HG03457 (cell line): ENCODE data around the gene HRAS.

Source experiments
- ATAC-seq: cut with Tn5 transposase; IDR thresholded peaks from one replicate; pipeline ENCODE4 v1.9.1; 2021; ENCODE audit warnings: moderate number of reproducible peaks; ENCODE audit not compliant: unreplicated experiment

The HRAS gene

DNA sequence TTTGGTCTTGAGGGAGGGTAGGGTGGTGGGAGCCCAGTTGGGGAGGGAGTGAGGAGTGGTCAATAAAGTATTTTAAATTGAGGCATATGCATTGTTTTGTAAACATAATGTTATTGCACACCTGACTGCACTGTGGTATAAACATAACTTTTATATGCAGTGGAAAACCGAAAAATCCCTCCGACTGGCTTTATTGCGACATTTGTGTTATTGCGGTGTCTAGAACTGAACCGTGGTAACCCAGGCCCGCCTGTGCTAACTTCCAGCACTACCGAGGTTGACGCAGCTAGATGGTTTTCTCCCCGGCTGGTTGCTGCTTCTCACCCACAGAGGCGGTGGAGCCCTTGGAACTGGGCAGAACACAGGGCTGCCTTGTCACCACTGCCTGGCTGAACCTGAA is 20.8 kb downstream of the HRAS start:
- ATAC-seq: no peak

DNA sequence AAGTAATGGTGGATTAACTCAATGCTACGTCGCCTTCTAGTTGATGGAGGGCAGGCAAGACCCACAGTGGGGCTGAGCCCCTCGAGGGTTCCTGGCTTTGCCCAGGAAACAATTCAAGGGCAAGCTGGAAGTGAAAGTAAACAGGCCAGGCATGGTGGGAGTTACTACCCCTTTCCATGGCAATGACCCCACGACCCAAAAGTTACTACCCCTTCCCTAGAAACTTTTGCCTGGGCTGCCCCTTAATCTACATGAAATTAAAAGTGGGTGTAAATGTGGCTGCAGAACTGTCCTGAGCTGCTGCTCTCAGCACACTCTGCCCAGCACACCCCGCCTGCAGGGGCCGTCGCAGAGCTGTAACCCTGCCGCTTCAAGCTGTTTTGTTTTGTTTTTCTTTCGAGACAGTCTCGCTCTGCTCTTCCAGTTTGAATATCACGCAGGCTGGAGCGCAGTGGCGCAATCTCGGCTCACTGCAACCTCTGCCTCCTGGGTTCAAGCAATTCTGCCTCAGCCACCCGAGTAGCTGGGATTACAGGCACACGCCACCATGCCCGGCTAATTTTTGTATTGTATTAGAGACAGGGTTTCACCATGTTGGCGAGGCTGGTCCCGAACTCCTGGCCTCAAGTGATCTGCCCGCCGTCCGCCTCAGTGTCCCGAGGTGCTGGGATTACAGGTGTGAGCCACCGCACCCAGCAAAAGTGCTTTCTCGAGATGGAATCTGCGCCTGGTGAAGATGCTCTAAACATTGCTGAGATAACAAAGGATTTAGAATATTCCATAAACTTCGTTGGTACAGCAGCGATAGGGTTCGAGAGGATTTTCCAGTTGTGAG is 22.4 kb downstream of the HRAS start:
- ATAC-seq: no peak

DNA sequence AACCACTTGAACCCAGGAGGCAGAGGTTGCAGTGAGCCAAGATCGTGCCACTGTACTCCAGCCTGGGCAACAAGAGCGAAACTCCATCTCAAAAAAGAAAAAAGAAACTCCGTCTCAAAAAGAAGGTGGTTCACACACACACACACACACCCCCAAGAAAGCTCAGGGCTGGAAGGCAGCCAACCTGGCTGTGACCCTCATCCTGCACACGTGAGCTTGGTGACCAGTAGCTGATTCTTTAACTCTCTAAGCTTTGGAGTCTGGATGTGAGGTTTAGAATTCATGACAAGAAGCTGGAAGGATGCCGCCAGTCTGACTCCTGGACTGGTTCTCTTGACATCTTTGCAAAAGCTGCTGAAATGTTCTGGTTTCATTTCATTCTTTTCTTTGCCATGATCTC is 26.4 kb downstream of the HRAS start:
- ATAC-seq: no peak

DNA sequence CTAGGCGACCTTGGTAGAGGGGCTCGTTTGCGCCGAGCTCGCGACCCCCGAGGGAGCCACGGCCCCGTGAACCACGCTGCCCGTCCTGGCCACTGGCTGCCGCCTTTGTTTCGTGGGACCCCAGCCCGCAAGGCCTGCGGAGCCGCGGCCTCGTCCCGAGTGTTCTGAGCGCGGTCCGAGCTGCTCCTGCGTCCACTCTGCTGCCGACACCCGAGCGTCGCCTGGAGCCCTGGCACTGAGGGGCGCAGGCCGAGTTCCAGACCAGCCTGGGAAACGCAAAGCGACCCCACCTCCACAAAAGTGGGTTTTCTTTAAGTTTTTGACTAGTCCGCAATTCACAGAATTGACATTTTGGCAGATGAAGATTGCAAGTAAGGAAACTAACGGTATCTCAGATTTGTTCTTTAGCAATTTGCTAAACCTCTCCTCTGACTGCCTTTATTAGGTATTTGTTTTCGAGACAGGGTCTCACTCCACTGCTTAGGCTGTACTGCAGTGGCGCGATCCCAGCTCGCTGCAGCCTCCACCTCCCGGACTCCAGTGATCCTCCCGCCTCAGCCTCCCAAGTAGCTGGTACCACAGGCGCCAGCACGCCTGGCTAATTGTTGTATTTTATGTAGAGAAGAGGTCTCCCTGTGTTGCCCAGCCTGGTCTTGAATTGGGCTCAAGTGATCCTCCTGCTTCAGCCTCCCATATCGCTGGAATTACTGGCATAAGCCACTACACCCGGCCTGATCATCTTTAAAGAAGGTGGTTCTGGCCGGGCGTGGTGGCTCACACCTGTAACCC is 27.5 kb downstream of the HRAS start:
- ATAC-seq: no peak

DNA sequence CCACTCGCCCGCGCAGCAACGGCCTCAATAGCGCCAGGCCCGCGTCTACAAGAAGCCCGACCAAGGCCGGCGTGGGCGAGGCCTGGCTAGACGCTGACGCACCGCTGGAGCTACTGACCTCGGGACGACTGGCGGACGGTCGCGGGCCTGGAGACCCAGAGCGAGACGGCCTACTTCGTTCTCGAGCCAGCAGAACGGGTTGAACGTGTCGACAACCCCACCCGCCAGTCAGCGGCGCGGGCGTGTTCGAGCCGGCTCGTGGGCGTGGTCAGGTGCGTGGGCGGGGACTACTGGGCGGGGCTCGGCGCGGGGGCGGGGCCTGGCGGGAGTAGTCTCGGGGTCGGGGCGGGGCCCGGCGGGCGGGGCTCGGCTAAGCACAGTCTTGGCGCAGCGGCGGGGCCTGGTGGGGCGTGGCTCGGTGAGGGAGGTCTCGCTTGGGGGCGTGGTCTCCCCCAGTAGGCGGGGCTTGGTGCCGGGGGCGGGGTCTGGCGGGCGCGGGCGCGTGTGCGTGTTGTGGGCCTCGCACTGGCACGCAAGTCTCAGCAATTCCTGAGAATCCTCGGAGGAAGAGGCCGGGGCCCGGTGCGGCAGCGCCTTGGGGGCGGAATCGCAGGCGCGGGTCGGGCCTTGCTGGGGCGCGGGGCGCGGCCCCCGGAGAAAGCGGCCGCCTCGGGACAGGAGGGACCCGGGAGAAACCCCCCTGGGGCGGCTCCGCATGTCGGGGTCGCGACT is 28.2 kb downstream of the HRAS start, which contains the start of gene RNH1:
Gene RNH1 (minus strand): TSS at position 248 of the 732 bp plus-strand sequence. CDS start 5,080 bp downstream, outside the sequence.
- peak; percentile 32 for ATAC-seq

DNA sequence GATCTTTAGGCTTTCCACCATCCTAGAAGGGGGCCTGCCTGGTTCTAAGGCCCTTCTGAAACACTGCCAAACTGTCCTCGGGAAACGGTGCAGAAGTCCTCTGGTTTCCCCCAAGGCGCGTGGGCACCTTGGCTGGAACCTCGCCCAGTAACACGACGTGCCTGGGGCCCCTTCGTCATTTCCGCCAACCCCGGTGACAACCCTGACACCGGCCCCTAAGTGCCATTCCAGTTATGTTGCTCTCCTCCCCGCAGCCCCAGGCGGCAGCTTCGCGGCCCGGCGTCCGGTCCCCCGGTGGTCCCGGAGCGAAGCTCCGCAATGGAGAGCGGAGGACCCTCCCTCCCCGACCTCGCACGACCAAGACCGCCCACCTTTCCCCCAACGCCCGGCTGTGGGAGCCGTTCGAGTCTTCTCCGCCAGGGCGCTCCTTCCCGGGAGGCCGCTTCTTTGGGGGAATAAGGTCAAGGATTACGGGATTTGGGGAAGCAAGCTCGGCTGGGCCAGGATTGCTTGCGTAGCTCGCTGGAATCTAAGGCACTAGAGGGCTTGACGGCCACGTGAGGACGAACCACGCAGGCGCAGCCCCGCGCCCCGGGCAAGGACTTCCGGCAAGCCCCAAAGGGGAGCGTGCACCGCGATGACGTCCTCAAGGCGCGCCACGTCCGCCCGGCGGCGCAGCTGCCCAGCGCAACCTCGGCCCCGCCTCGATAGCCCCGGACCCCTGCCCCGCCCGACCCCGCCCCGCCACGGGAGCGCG is 29.0 kb downstream of the HRAS start:
- ATAC-seq: peak; percentile 53

DNA sequence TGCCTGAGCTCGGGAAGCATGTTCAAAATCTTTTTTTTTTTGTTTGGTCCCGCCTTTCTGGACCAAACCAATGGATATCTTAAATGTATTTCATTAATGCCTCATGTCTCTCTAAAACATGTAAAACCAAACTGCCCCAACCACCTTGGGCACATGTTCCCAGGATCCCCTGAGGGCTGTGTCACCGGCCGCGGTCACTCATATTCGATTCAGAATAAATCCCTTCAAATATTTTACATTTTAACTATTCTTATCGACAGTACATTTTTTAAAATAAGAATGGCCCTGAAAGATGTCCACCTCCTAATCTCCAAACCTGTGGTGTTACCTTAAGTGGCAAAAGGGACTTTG is 30.4 kb downstream of the HRAS start:
- no peak for ATAC-seq

DNA sequence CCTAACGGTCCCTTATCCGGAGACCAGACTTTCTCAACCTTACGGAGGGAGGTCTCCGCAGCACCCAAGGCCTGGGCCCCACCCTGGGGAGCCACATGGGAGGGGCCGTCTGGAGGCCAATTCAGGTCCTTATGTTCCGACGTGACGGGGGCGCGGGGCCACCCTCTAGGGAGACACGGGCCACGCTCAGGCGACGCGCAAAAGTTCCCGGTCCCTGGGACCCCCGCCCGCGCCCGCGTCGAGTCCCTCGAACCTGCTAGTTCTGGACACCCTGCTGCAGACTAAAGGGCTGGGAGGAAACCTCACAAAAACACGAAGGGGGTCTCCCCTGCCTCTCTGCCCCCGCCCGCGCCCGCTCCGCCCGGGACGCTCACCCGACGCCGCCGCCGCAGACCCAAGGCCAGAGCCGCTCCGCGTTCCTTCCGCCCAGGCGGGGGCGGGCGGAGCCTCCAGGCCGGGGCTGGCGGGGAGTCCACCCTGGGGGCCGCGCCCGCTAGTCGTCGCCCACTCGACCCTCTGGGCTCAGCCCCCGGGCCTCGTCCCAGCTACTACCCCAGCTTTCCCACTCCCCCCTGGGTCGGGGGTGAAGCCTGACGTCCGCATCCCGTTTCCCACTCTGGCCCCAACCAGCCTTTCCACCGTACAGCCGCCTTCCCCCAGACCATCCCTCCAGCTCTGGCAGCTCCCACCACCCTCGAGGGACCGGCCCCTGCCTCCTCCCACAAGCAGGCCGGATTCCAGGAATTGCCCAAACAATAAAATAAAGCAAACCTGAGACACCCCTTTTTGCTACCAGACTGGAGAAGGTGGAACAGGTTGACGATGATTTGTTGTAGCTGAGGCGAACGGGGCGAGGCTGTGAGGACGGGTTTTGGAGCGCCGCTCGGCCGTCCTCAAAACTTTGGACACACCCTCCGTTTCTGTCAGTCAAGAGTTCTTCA is 31.1 kb downstream of the HRAS start:
- ATAC-seq: no peak

DNA sequence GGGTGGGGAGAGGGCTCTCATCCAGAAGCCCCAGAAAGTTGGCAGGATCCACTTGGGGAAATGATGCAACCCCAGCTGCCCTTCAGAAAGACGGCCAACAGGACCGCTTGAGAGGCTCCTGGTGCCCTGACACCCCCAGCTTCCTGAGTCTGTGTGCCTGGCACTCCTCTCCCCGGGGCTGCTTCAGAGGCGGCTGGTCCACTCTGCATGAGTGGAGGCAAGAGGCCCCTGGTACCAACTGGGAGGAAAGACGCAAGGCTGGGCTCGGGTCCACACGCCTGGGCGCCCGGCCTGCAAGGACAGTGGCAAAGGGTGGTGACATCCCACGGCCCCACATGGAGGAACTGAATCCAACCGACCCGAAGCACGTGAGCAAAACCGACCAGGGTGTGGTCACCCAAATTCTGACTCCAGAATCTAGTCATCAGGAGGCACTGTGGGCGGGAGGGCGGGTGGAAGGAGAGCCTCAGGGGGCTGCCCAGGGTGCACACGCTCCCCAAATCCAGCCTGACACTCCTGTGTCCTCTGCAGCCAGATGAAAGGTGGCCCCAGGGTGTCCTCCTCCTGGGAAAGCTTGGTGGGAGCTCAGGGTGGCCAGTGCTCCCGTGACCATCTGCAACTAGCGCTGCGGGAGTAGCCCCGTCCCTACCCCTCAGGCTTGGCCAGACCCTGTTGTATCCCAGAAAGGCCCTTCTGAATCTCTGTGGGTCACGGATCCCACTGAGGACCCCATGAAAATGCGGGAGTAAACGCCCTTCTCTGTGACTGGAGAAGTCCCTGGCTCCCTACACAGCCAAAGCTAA is 32.0 kb downstream of the HRAS start:
- no peak for ATAC-seq

DNA sequence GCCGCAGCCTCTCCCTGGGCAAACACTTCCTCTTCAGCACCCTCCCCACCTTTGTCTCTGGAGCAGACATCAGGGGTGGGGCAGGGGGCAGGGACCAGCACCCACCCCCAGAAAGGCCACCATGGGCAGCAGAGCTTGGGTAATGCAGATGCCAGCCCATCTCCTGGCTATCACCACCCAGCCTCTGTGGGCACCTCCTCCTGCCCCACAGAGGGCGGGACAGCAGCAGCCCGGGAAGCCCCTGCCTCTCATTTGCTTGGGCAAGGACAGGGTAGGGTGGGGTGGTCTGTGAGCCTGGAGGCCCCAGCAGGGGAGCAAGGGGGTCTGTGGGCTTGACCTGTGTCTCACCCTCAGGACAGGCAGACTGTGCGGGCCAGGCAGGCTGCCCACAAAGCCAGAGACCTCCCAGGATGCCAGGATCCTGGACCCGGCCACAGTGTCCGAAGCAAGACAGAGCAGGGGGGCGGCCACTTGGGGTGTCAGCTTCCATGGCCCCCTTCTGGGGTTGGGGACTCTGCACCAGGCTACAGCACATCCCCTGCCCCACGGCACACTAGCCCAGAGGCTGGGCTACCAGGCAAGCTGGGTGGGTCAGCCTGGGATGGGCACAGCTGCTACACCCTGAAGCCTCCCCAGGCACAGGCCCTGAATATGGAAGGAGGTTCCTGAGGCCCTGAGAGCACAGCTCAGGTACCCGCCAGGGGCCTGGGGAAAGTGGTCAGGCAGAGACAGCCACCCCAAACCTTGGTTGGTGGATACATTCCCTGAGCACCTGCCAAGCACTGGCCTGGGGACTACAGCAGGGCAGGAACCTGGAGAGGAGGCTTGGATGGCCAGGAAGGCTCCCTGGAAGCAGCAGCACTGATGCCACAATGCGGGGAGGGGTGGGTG is 32.8 kb downstream of the HRAS start:
- ATAC-seq: no peak

DNA sequence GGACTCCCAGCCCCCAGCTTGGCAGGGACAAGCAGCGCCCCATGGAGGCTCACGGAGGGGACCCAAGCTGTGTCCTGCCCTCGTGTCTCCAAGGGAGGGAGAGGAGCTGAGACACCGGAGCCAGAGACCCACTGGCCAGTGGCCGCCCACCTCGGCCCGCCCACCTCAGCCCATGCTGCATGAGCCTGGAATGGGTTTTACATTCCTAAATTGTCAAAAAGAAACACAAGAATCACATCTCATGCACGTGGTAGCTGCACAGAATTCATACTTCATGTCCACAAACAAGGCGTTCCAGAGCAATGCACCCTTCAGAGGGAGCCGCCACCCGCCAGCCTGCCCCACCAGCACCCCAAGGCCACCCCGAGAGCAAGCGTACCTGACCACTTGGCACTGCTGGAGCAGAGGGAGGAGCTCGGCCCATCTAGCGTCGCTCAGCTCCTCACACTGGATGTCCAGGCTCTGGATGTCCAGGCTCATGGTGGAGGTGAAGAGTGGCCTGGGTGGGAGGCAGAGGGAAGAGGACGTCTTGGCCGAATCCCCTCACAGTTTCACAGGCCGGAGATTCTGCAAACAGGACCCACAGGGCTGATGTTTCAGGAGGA is 33.6 kb downstream of the HRAS start:
- no peak for ATAC-seq

DNA sequence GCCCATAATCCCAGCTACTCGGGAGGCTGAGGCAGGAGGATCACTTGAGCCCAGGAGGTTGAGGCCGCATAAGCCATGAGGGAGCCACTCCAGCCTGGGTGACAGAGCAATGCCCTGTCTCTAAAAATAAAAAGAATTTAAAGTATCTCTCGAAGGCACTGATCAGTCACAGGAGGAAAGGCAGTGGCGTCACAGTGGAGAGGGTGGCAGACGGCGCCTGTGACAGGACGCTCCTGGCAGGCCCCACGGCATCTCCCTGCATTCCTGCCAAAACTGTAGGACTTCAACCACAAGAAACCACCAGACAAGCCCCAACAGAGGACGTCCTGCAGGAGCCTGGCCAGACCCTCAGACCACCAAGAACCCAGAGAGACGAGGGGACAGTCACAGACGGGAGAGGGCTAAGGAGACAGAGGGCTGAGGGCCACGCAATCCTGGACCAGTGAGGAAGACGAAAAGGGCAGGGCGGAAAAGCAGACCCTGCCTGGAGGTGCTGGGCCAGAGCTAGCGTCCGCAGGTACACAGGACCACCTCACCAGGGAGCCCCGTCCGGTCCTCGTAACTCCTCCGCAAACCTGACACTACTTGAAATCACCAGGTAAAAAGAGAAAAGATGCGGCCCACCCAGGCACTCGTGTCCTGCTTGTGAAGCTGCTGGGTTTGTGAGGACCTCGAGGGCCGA is 34.2 kb downstream of the HRAS start:
- no peak for ATAC-seq

DNA sequence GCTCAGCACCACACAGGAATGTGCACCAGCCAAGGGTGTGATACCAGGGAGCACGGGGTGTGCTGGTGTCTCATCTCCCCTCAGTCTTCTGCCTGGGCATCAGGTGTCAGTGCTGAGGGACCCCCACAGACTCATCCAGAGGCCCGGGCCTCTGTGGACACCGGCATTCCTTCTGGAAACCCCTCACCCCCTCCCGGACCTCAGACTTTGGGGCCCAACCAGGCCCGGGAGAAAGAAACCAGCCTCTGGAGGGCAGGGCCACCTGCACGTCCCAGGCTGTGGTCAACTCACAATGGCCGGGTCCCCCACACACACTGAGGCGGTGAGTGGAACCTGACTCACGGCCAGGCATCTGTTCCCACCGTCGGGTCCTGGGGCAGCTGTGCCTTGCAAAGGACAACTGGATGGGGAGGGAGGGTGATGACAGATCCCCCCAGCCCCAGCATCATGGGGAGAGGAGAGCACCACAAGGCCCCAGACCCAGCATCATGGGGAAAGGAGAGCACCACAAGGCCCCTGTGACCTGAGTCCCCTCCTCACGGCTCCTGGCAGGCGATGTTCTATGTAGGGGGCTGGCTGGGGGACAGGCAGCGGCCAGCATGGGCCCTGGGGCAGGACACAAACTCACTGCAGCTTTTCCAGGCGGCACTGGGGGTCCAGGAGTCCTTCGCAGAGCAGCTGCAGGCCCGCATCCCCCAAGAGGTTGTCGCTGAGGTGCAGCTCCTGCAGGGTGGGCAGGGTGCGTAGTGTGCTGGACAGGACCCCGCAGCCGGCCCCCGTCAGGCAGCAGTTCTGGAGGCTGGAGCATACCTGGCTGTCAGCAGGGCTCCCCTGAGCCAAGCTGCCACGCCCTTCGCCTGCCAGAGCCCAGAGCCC is 35.9 kb downstream of the HRAS start:
- ATAC-seq: no peak

DNA sequence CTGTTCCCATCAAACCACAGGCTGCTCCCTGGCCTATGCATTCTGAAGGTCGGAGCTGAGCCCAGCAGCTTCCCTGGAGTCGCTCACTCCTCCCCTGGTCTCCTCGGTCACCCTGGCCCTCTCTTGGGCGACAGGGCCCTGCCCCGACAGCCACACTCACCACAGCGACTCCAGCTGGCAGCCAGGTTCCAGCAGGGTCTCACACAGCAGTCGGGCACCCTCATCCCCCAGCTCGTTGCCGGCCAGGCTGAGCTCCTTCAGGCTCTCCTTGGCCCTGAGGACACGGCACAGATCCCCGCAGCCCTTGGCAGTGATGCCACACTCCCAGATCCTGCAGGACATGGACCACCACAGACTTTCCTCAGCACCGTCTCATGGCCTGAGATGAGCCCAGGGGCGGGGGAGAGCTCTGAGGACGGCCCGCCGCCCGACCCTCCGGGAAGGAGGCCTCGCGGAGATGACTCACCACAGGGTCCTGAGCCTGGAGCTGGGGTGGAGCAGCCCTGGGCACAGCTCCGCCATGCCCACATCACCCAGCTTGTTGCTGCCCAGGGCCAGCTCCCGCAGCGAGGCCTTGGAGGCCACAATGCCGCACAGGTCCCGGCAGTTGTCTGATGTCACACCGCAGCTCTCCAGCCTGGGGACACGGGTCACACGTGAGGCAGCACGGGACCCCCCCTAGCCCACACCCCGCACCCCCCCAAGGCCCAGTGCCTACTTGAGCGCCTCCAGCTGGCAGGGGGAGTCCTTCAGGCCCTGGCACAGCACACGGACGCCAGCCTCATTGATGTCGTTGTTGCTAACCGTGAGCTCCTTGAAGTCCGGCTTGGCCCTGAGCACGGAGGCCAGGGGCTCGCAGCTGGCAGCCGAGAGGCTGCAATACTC is 36.8 kb downstream of the HRAS start:
- no peak for ATAC-seq
